Prostate gland (tissue), 2 donors: Measurements from ENCODE around the gene HUNK.

Experiments used
- POLR2A ChIP-seq: fragments of 450-650 bp; IDR thresholded peaks from one replicate; pipeline ENCODE4 v1.6.1; 2016; ENCODE audit warnings: antibody characterized with exemption, mild to moderate bottlenecking
- POLR2AphosphoS5 ChIP-seq: sonication (generic); formaldehyde crosslinking; IDR thresholded peaks from one replicate; pipeline ENCODE4 v1.6.1; 2017; ENCODE audit warnings: antibody characterized with exemption
- TF ChIP-seq, protein P1 (sequence below), 4 experiments: fragments of 200-600 bp in 2 of 4; fragments of 450-650 bp in 2 of 4; sonication (generic) in 2 of 4; IDR thresholded peaks; 1 replicate in 3 of 4; 2 replicates in 1 of 4; pipeline ENCODE4 v1.5.1; 2016 to 2019; ENCODE audit warnings: antibody characterized with exemption in 4 of 4, mild to moderate bottlenecking in 2 of 4, moderate library complexity in 2 of 4

DNA sequence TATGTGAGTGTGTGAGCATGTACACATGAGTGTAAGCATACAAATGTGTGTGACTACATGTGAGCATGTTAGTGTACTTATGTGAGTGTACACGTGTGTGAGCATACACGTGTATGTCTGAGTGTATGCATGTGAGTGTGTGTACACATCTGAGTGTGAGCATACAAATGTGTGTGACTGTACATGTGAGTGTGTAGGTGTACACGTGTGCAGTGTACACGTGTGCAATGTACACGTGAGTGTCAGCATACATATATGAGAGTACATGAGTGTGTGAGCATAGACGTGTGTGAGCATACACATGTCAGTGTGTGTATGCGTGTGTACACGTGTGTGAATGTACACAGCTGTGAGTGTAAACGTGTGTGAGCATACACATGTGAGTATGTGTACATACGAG lies 170.6 kb downstream of the HUNK start:
- TF ChIP-seq, protein P1, sequence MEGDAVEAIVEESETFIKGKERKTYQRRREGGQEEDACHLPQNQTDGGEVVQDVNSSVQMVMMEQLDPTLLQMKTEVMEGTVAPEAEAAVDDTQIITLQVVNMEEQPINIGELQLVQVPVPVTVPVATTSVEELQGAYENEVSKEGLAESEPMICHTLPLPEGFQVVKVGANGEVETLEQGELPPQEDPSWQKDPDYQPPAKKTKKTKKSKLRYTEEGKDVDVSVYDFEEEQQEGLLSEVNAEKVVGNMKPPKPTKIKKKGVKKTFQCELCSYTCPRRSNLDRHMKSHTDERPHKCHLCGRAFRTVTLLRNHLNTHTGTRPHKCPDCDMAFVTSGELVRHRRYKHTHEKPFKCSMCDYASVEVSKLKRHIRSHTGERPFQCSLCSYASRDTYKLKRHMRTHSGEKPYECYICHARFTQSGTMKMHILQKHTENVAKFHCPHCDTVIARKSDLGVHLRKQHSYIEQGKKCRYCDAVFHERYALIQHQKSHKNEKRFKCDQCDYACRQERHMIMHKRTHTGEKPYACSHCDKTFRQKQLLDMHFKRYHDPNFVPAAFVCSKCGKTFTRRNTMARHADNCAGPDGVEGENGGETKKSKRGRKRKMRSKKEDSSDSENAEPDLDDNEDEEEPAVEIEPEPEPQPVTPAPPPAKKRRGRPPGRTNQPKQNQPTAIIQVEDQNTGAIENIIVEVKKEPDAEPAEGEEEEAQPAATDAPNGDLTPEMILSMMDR (IDR thresholded peaks at IDR 0.05): no peak
- TF ChIP-seq POLR2AphosphoS5 (no peak), POLR2A (no peak)
